HEK293 (cell line): ENCODE measurements around the gene PCDHB6.
A peak's percentile ranks its signal among the peaks of the same experiment; 100 is the strongest.
"Not testable (repeated sequence)": the region's sequence is repeated elsewhere in the genome, so short reads cannot be mapped to it uniquely, and the experiment has no call there.

ENCODE experiments used
- CTCF ChIA-PET: fragments of 350-600 bp; formaldehyde crosslinking; extraction: SDS; loops from one replicate; lab custom pipeline; 2021; ENCODE audit warnings: antibody characterized with exemption; lab: Yijun Ruan, JAX
- POLR2A ChIA-PET: fragments of 300-600 bp; formaldehyde crosslinking; extraction: SDS; loops from one replicate; lab custom pipeline; 2020; ENCODE audit warnings: antibody characterized with exemption, inconsistent platforms; lab: Yijun Ruan, JAX
- H3K27ac ChIP-seq: fragments of 200-500 bp; sonication (Bioruptor generic); 2 replicates; pipeline ENCODE4 v1.5.1; 2014; ENCODE audit warnings: low read depth, low read length, control low read depth, inconsistent platforms; ENCODE audit errors: extremely low read depth
- H3K36me3 ChIP-seq, 2 experiments: fragments of 200-500 bp in 1 of 2; sonication (Bioruptor generic) in 1 of 2; 1 replicate in 1 of 2; 2 replicates in 1 of 2; pipeline ENCODE4 v1.5.1; 2014 to 2017; ENCODE audit warnings: inconsistent platforms in 2 of 2, low read length in 2 of 2; ENCODE audit not compliant: control insufficient read depth in 2 of 2, insufficient read depth in 1 of 2
- H3K4me1 ChIP-seq: fragments of 200-500 bp; sonication (Bioruptor generic); 2 replicates; pipeline ENCODE4 v1.5.1; 2014; ENCODE audit warnings: mild to moderate bottlenecking, low read length, inconsistent platforms; ENCODE audit not compliant: control insufficient read depth, insufficient read depth
- H3K4me3 ChIP-seq: 2 replicates; pipeline ENCODE4 v1.5.1; 2011; ENCODE audit warnings: low read depth, mild to moderate bottlenecking, control low read depth, low read length, moderate library complexity
- H3K9me3 ChIP-seq: fragments of 200-500 bp; sonication (Bioruptor generic); 2 replicates; pipeline ENCODE4 v1.5.1; 2014; ENCODE audit warnings: low read depth, low read length, inconsistent platforms; ENCODE audit not compliant: control insufficient read depth, insufficient read depth
- PRDM1 ChIP-seq: fragments of 450-650 bp; formaldehyde crosslinking; IDR thresholded peaks from 2 replicates; pipeline ENCODE4; 2016; ENCODE audit warnings: missing biosample characterization, missing genetic modification characterization
- ZBTB20 ChIP-seq: fragments of 450-650 bp; formaldehyde crosslinking; IDR thresholded peaks from 2 replicates; pipeline ENCODE4 v1.5.1; 2016; ENCODE audit warnings: missing biosample characterization, missing genetic modification characterization
- ZNF2 ChIP-seq: fragments of 450-650 bp; formaldehyde crosslinking; IDR thresholded peaks from 2 replicates; pipeline ENCODE4 v1.5.1; 2016; ENCODE audit warnings: missing biosample characterization, missing genetic modification characterization
- ZNF555 ChIP-seq: fragments of 450-650 bp; formaldehyde crosslinking; conservative IDR thresholded peaks from 2 replicates; pipeline ENCODE4 v1.5.1; 2017; ENCODE audit warnings: missing biosample characterization, mild to moderate bottlenecking, missing genetic modification characterization, inconsistent platforms
- ZNF654 ChIP-seq: fragments of 450-650 bp; formaldehyde crosslinking; IDR thresholded peaks from 2 replicates; pipeline ENCODE4 v1.5.1; 2016; ENCODE audit warnings: low read depth, missing biosample characterization, missing genetic modification characterization
- ZNF704 ChIP-seq: fragments of 450-650 bp; formaldehyde crosslinking; IDR thresholded peaks from 2 replicates; pipeline ENCODE4 v1.5.1; 2016; ENCODE audit warnings: missing biosample characterization, missing genetic modification characterization
- ZSCAN23 ChIP-seq: fragments of 450-650 bp; formaldehyde crosslinking; IDR thresholded peaks from 2 replicates; pipeline ENCODE4 v1.5.1; 2016; ENCODE audit warnings: missing biosample characterization, missing genetic modification characterization

PCDHB6 gene

GRCh38 chr5:141199359-141200235, 49.7 kb downstream of the PCDHB6 start, which contains the start of gene PCDHB11:
Gene PCDHB11, plus strand, starts transcription at chr5:141199627. Its CDS starts 148 bp downstream, at chr5:141199775.
- TF ChIP-seq ZBTB20 (tag by site-specific recombination) (peak; percentile 57; the same call in 1 of the 2 replicates), ZNF2 (tag by site-specific recombination) (0 out of 2 replicates have a peak, but pooled peaks have one; percentile 19), ZNF704 (tag by site-specific recombination) (no peak), PRDM1 (tag by site-specific recombination) (no peak), ZNF555 (no peak), ZNF654 (peak; percentile 63), ZSCAN23 (tag by site-specific recombination) (no peak)
- TF ChIP-seq, all 188 proteins: peak for 3
- POLR2A ChIA-PET, result no interaction called here
- Histone ChIP-seq H3K36me3 (no peaks in the 10 kb centered on the region), H3K27ac (no peak within 1 kb of the TSS), H3K4me1 (no peaks in the 10 kb centered on the region), H3K9me3 (no peaks in the 10 kb centered on the region), H3K4me3 (peak within 1 kb of the TSS; percentile 28)
- CTCF ChIA-PET, result interaction anchor here (0.6 to 2.3 kb wide), 24 partner anchors 8 to 1777 kb away, joined by 3 to 13 read pairs (median 4); partner anchors contain the start of genes PCDHB12, PCDHB14, PCDHB16 and PCDHB6

- H3K4me3 ChIP-seq, CTCF ChIA-PET, H3K27ac ChIP-seq, H3K9me3 ChIP-seq, H3K36me3 ChIP-seq, H3K4me1 ChIP-seq, POLR2A ChIA-PET: not testable (repeated sequence)
Measured at GRCh38 chr5:141201126-141201525, 51.3 kb downstream of the PCDHB6 start.

GRCh38 chr5:141201646-141202045, 51.8 kb downstream of the PCDHB6 start:
- POLR2A ChIA-PET, H3K36me3 ChIP-seq, H3K27ac ChIP-seq, H3K4me3 ChIP-seq, H3K9me3 ChIP-seq, H3K4me1 ChIP-seq: not testable (repeated sequence)
- CTCF ChIA-PET, result interaction anchor here (0.6 to 0.7 kb wide), 2 partner anchors 69 to 323 kb away, joined by 3 to 4 read pairs; no protein-coding TSS in a partner anchor
